ENCODE measurements around the gene SH3RF1. TPM values are rescaled to one million over a fixed set of nuclear protein-coding genes. Genes with fewer than 3 reads are reported as not detected.

Gene SH3RF1
- total and polyA plus RNA-seq, 7 donors, result 8.2 to 20.8 (median 12.5) TPM

DNA sequence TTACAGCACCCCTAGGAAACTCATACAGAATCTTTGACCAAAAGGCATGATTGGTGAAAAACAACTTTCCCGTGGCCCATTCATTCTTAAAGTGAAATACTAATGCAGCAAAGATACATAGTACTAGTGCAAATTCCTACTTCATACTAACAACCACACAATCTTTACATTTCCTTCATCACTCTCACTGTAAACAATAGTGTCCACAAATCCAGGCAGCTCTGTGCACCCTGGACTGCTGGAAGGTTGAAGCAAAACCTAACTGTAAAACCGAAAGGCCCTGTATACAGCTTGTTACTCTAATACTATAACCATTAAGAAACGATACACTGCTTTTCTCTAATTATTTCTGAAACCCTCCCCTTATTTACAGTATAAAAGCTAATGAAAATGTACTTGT, 82.6 kb downstream of the SH3RF1 start:
- Histone ChIP-seq H3K4me3 (no peak overlapping the region), H3K9me3 (no peaks in the 10 kb centered on the region), H3K27ac (no peak overlapping the region), H3K36me3 (no peaks in the 10 kb centered on the region), H3K4me1 (peaks cover 0 to 16% (median 4%) of the 10 kb centered on the region in 4 donors), H3K27me3 (no peaks in the 10 kb centered on the region)
- WGBS, 2 donors, result 84 to 87% methylated on average over 3 of the region's 3 CpGs
- TF ChIP-seq EP300 (IDR thresholded peaks at IDR 0.05), result no peak
- no peak for TF ChIP-seq POLR2AphosphoS5 (IDR thresholded peaks at IDR 0.05)
- TF ChIP-seq, protein P1, sequence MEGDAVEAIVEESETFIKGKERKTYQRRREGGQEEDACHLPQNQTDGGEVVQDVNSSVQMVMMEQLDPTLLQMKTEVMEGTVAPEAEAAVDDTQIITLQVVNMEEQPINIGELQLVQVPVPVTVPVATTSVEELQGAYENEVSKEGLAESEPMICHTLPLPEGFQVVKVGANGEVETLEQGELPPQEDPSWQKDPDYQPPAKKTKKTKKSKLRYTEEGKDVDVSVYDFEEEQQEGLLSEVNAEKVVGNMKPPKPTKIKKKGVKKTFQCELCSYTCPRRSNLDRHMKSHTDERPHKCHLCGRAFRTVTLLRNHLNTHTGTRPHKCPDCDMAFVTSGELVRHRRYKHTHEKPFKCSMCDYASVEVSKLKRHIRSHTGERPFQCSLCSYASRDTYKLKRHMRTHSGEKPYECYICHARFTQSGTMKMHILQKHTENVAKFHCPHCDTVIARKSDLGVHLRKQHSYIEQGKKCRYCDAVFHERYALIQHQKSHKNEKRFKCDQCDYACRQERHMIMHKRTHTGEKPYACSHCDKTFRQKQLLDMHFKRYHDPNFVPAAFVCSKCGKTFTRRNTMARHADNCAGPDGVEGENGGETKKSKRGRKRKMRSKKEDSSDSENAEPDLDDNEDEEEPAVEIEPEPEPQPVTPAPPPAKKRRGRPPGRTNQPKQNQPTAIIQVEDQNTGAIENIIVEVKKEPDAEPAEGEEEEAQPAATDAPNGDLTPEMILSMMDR (IDR thresholded peaks at IDR 0.05), result no peak
- TF ChIP-seq POLR2A (IDR thresholded peaks at IDR 0.05), result no peak
- DNase-seq, result no peak
- intact Hi-C loops (cut with DNase I), result no loop called here

DNA sequence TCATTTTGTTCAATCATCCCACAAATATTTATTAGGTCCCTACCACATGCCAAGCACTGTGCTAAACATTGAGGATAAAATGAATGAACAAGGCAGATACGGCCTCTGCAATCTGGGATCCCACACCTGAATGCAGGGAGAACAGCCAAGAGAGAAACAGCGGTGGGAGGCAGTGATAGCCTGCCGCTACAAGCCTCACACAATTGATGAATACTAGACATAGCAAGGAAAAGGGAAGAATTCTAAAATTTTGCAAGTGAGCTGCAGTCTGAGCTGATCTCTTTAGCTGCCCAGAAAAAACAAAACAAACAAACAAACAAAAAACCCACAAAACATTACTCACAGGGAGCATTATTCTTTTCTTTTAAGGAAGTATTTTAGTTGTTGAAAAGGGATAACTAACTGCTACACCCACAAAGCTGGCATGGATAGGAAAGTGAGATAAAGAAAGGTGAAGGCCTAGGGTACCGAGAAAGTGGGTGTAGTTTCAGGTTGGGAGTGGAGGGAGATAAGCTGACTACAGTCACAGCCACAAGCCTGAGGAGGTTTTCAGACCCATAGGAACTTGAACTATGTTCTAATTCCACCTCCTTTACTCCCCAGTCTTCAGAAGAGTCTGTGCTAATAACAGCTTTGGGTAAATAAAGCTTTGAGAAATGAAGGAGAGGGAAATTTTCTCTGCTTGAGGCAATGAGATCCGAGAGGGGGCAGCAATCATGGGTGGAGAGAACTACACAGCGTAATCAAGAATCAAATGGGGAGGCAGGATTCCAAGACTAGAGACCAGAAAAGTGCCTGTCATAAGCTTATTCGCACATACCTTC, 85.4 kb downstream of the SH3RF1 start:
- no peak for DNase-seq
- Histone ChIP-seq H3K4me3 (no peak overlapping the region), H3K27me3 (no peaks in the 10 kb centered on the region), H3K9me3 (no peaks in the 10 kb centered on the region), H3K36me3 (no peaks in the 10 kb centered on the region), H3K27ac (no peak overlapping the region), H3K4me1 (peaks cover 0 to 18% (median 3%) of the 10 kb centered on the region in 4 donors)
- WGBS, 2 donors, result 58 to 79% methylated on average over 7 of the region's 7 CpGs
- TF ChIP-seq, protein P1 (IDR thresholded peaks at IDR 0.05), result no peak
- TF ChIP-seq EP300 (IDR thresholded peaks at IDR 0.05) (no peak), POLR2AphosphoS5 (IDR thresholded peaks at IDR 0.05) (no peak), POLR2A (IDR thresholded peaks at IDR 0.05) (no peak)
- intact Hi-C loops (cut with DNase I), result no loop called here

DNA sequence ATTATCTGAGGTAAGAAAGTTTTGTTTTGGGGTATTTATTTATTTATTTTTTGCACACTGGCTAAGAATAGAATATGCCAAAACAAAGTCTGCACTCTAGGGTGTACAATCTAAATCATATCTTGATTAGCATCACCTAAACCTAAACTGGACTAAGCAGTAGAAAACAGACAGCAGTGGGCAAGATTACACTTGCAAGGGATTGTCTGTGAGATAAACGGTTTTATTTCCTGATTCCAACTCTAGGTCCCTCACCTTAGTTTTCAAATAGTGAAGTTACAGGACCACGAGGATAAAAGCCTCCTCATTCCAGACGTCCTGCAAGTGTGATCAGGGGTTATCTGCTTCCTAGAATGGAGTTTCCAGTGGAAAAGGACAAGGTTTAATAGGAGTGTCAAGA, 86.1 kb downstream of the SH3RF1 start:
- WGBS, 2 donors, result 13 to 51% methylated on average over 3 of the region's 3 CpGs
- TF ChIP-seq POLR2A (IDR thresholded peaks at IDR 0.05) (no peak), EP300 (IDR thresholded peaks at IDR 0.05) (no peak), POLR2AphosphoS5 (IDR thresholded peaks at IDR 0.05) (no peak)
- TF ChIP-seq, protein P1 (IDR thresholded peaks at IDR 0.05), result no peak
- H3K9me3 ChIP-seq, result no peaks in the 10 kb centered on the region
- no peak overlapping the region for H3K27ac ChIP-seq
- H3K36me3 ChIP-seq, result no peaks in the 10 kb centered on the region
- no peak overlapping the region for H3K4me3 ChIP-seq
- intact Hi-C loops (cut with DNase I), result no loop called here
- H3K27me3 ChIP-seq, result no peaks in the 10 kb centered on the region
- no peak for DNase-seq
- peaks cover 0 to 24% (median 7%) of the 10 kb centered on the region in 4 donors for H3K4me1 ChIP-seq

DNA sequence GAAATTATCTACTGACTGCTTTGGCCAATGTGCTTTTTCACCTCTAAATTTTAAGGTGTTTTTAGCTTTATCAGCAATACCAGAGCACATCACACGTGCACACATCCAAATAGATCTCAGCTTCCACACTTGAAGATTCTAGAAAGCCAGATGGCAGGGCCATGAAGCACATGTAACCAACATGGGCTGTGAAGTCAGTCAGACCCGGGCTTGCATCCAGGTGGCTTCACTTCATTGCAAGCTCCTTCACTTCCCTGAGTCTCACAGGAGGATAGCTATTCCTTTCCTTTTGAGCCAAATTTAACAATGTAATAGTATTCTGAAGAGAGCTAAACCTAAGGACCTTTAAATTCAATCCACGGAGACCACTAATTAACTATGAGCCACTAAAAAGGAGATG, 86.5 kb downstream of the SH3RF1 start:
- TF ChIP-seq EP300 (IDR thresholded peaks at IDR 0.05), result no peak
- TF ChIP-seq POLR2A (IDR thresholded peaks at IDR 0.05), result no peak
- TF ChIP-seq, protein P1 (IDR thresholded peaks at IDR 0.05), result no peak
- TF ChIP-seq POLR2AphosphoS5 (IDR thresholded peaks at IDR 0.05), result no peak
- Histone ChIP-seq H3K27me3 (no peaks in the 10 kb centered on the region), H3K36me3 (no peaks in the 10 kb centered on the region), H3K9me3 (no peaks in the 10 kb centered on the region), H3K4me3 (no peak overlapping the region), H3K27ac (no peak overlapping the region), H3K4me1 (peaks cover 0 to 29% (median 8%) of the 10 kb centered on the region in 4 donors)
- intact Hi-C loops (cut with DNase I), result no loop called here
- 52 to 75% methylated on average over 3 of the region's 3 CpGs for WGBS, 2 donors
- no peak for DNase-seq

All from sigmoid colon (tissue), 7 donors.